Measurements from ENCODE around the gene OR1E1.

DNA sequence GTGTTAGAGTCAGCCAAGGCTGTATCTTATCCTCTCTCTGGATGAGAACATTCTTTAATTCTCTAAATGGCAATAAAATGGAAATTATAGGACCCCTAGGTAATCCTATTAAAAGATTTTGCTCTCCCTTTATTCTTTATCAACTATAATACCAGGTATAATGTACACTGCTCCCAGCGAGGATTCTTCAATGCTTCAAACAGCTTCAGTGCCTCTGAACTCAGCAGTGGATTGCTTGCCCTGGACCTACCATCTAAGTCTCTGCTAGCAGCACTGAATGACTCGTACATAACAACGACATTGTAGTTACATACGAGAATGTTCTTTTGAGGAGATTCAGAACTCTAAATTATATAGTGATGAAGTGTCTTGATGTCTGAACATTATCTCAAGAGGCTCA, 8.4 kb downstream of the OR1E1 start:
- no peak for TF ChIP-seq CTCF (IDR thresholded peaks at IDR 0.05)
- no peak for TF ChIP-seq POLR2A (IDR thresholded peaks at IDR 0.05)
- TF ChIP-seq EP300 (IDR thresholded peaks at IDR 0.05; ENCODE audit: low read depth) = no peak
